HL-60 (cell line): ENCODE measurements around the gene EIF4G3.
A peak's percentile ranks its signal among the peaks of the same experiment; 100 is the strongest.

ENCODE experiments used
- GABPA ChIP-seq: IDR thresholded peaks from 2 replicates; pipeline ENCODE4 v1.6.1; 2012; ENCODE audit warnings: low read depth
- SPI1 ChIP-seq: IDR thresholded peaks from 2 replicates; pipeline ENCODE4 v1.6.1; 2012; ENCODE audit warnings: low read depth, mild to moderate bottlenecking, borderline replicate concordance
- TF ChIP-seq, protein P1 (sequence below): IDR thresholded peaks from one replicate; pipeline ENCODE4 v1.5.1; 2011; ENCODE audit warnings: low read length, control low read depth, inconsistent platforms; ENCODE audit not compliant: insufficient read depth

DNA sequence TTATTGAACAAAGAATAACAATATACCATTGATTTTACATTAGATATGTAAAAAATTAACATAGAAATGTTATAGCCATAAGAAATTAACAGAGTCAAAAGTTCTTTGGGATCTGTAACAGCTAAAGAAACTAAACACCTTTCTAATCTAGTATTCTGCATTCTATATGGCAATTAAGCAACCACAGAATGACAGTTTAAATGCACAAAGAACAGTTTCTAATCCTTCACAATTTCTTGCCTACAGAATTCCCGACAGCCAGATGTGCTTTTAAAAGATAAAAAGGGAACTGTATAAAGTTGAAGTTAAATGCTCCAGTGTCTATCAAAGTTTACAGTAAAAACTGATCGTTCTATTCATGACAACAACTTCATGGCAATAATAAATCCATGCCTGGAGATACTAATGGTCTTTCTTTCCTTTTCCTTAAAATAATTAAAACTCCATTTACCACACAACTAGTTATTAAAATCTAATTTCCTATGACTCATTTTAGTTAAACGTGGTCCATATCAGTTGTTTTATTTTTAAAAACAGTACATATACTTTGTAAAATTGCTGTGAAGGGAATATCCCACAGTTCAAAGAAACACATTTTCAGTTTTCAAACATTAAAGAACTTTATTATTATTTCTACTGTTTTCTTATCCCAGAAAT, 110.2 kb downstream of the EIF4G3 start:
- TF ChIP-seq, protein P1, sequence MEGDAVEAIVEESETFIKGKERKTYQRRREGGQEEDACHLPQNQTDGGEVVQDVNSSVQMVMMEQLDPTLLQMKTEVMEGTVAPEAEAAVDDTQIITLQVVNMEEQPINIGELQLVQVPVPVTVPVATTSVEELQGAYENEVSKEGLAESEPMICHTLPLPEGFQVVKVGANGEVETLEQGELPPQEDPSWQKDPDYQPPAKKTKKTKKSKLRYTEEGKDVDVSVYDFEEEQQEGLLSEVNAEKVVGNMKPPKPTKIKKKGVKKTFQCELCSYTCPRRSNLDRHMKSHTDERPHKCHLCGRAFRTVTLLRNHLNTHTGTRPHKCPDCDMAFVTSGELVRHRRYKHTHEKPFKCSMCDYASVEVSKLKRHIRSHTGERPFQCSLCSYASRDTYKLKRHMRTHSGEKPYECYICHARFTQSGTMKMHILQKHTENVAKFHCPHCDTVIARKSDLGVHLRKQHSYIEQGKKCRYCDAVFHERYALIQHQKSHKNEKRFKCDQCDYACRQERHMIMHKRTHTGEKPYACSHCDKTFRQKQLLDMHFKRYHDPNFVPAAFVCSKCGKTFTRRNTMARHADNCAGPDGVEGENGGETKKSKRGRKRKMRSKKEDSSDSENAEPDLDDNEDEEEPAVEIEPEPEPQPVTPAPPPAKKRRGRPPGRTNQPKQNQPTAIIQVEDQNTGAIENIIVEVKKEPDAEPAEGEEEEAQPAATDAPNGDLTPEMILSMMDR, result no peak
- TF ChIP-seq SPI1, result peak; percentile 39; the same call in 1 of the 2 replicates
- TF ChIP-seq GABPA, result no peak
